Measurements from ENCODE around the gene METTL4. TPM values are rescaled to one million over a fixed set of nuclear protein-coding genes. Genes with fewer than 3 reads are reported as not detected.

Gene METTL4
- polyA plus RNA-seq, 2 of the 4 experiments (the other 2 are of a cell fraction) = 7.1 to 14.9 TPM

- Histone ChIP-seq H3K4me3 (peak overlapping the region; percentile 85), H3K27ac (peak overlapping the region; percentile 94 to 96), H3K4me2 (peak overlapping the region; percentile 70), H3K9me3 (no peaks in the 10 kb centered on the region), H3K4me1 (peaks cover 19% of the 10 kb centered on the region)
- DNase-seq (ENCODE audit: low read depth in 1 of 2, low spot score in 1 of 2) (peak; percentile 63 to 64), FAIRE-seq (no peak), ATAC-seq (peak; percentile 85 to 89)
- TF ChIP-seq TP53 (CRISPR knock-in tag; IDR thresholded peaks at IDR 0.05) = no peak
- no peak for TF ChIP-seq MAX (IDR thresholded peaks at IDR 0.05)
- no peak for TF ChIP-seq JUN (IDR thresholded peaks at IDR 0.05)
- TF ChIP-seq REST (IDR thresholded peaks at IDR 0.05) = no peak
- TF ChIP-seq EP300 (IDR thresholded peaks at IDR 0.05) = no peak
- TF ChIP-seq HES2 (IDR thresholded peaks at IDR 0.05) = no peak
- TF ChIP-seq FOSL2 (IDR thresholded peaks at IDR 0.05) = no peak
- no peak for TF ChIP-seq FOSL2 (CRISPR knock-in tag; IDR thresholded peaks at IDR 0.05)
- no peak for TF ChIP-seq HDAC2 (IDR thresholded peaks at IDR 0.05)
- TF ChIP-seq HOXA7 (CRISPR knock-in tag; IDR thresholded peaks at IDR 0.05) = no peak
- POLR2A ChIA-PET = interaction anchor here (1.1 kb wide), 1 partner anchor 84 kb away, joined by 4 read pairs; no protein-coding TSS in a partner anchor
- WGBS (ENCODE audit: missing lambda C conversion rate) = 0% methylated on average over 10 of the region's 16 CpGs
- CTCF ChIA-PET = interaction anchor here (0.5 to 1.2 kb wide), 2 partner anchors 85 to 197 kb away, joined by 3 read pairs; partner anchors contain the start of gene SMCHD1
Observed at GRCh38 chr18:2570772-2571199, 519 bp downstream of the METTL4 start.

- CTCF ChIA-PET = no interaction called here
- FAIRE-seq (no peak), ATAC-seq (no peak), DNase-seq (ENCODE audit: low read depth in 1 of 2, low spot score in 1 of 2) (no peak)
- POLR2A ChIA-PET = no interaction called here
- Histone ChIP-seq H3K4me1 (peaks cover 19% of the 10 kb centered on the region), H3K27ac (peak overlapping the region in 1 of 2 experiments; percentile 94; a peak in 4 of 6 replicates), H3K4me3 (peak overlapping the region; percentile 85; the same call in 2 of the 3 replicates), H3K4me2 (peak overlapping the region; percentile 70), H3K9me3 (no peaks in the 10 kb centered on the region)
- no peak for TF ChIP-seq CBX2 (IDR thresholded peaks at IDR 0.05; ENCODE audit: borderline replicate concordance, low read depth)
- TF ChIP-seq ZC3H11A (IDR thresholded peaks at IDR 0.05) = no peak
- no peak for TF ChIP-seq JUN (IDR thresholded peaks at IDR 0.05)
- no peak for TF ChIP-seq PBX3 (IDR thresholded peaks at IDR 0.05)
- TF ChIP-seq CTCF (IDR thresholded peaks at IDR 0.05) = no peak
- TF ChIP-seq HOXB5 (CRISPR knock-in tag; IDR thresholded peaks at IDR 0.05) = no peak
- WGBS (ENCODE audit: missing lambda C conversion rate) = 90% methylated on average over 10 of the region's 10 CpGs
Observed at GRCh38 chr18:2569338-2570207, 1.7 kb downstream of the METTL4 start.

Data from A549 (cell line).